HepG2 (cell line): Measurements from ENCODE around the gene SPTBN4. TPM values are rescaled to one million over a fixed set of nuclear protein-coding genes. Genes with fewer than 3 reads are reported as not detected.

Experiments used
- BORCS8-MEF2B ChIP-seq: sonication (generic); formaldehyde crosslinking; IDR thresholded peaks from 2 replicates; pipeline ENCODE4 v1.8.0; 2022; ENCODE audit warnings: mild to moderate bottlenecking, missing genetic modification reagents
- ERF ChIP-seq: IDR thresholded peaks from 2 replicates; pipeline ENCODE4 v1.6.1; 2018; ENCODE audit warnings: missing biosample characterization, missing genetic modification reagents
- FOXA3 ChIP-seq: IDR thresholded peaks from 2 replicates; pipeline ENCODE4 v1.6.1; 2016; ENCODE audit warnings: missing genetic modification reagents, missing compliant biosample characterization
- HDAC1 ChIP-seq: sonication (generic); formaldehyde crosslinking; IDR thresholded peaks from 2 replicates; pipeline ENCODE4 v1.5.1; 2020; ENCODE audit warnings: mild to moderate bottlenecking, missing genetic modification reagents
- KDM5A ChIP-seq: fragments of 200-600 bp; sonication (generic); IDR thresholded peaks from 2 replicates; pipeline ENCODE4 v1.7.0; 2018; ENCODE audit warnings: antibody characterized with exemption, mild to moderate bottlenecking, low read length, borderline replicate concordance
- KDM5B ChIP-seq: sonication (generic); formaldehyde crosslinking; IDR thresholded peaks from 2 replicates; pipeline ENCODE4 v1.4.0; 2020; ENCODE audit warnings: missing genetic modification reagents, mild to moderate bottlenecking, borderline replicate concordance
- NFYC ChIP-seq: IDR thresholded peaks from 2 replicates; pipeline ENCODE4 v1.6.1; 2016; ENCODE audit warnings: missing genetic modification reagents, missing compliant biosample characterization
- PHF20 ChIP-seq: sonication (generic); formaldehyde crosslinking; IDR thresholded peaks from 2 replicates; pipeline ENCODE4 v1.5.0; 2020; ENCODE audit warnings: mild to moderate bottlenecking, missing genetic modification reagents
- REL ChIP-seq: sonication (generic); formaldehyde crosslinking; conservative IDR thresholded peaks from 2 replicates; pipeline ENCODE4 v1.8.0; 2022; ENCODE audit warnings: mild to moderate bottlenecking, missing genetic modification reagents, moderate library complexity
- YEATS2 ChIP-seq: sonication (generic); formaldehyde crosslinking; IDR thresholded peaks from 2 replicates; pipeline ENCODE4 v1.4.0; 2020; ENCODE audit warnings: missing genetic modification reagents, borderline replicate concordance
- ZNF33A ChIP-seq: sonication (generic); formaldehyde crosslinking; IDR thresholded peaks from 2 replicates; pipeline ENCODE4 v1.5.1; 2020; ENCODE audit warnings: missing genetic modification reagents, mild to moderate bottlenecking, moderate library complexity, borderline replicate concordance
- ZNF354B ChIP-seq: sonication (generic); formaldehyde crosslinking; IDR thresholded peaks from 2 replicates; pipeline ENCODE4 v1.8.0; 2022; ENCODE audit warnings: mild to moderate bottlenecking, missing genetic modification reagents
- ZNF777 ChIP-seq: sonication (generic); formaldehyde crosslinking; IDR thresholded peaks from 2 replicates; pipeline ENCODE4 v1.4.0; 2020; ENCODE audit warnings: missing genetic modification reagents
- polyA plus RNA-seq, 8 experiments: library from polyadenylated mRNA; depleted of rRNA in 3 of 8; stranded (reverse) in 7 of 8; unstranded in 1 of 8; fragments of >200 nt; fragmentation: Illumina TruSeq in 4 of 8; extraction: Trizol in 4 of 8; gene quantifications; 2 replicates each; pipeline versions ENCODE4 v1.2.1 to v1.2.3, GENCODE V29; 2011 to 2016; ENCODE audit warnings: low read depth in 4 of 8, missing spikeins in 1 of 8, mixed read lengths in 1 of 8; ENCODE audit not compliant: insufficient read depth in 1 of 8
- total RNA-seq, 5 experiments: library from RNA; depleted of rRNA; stranded (reverse); fragments of >200 nt; fragmentation: Illumina TruSeq; extraction: Trizol; gene quantifications; 2 replicates each; pipeline ENCODE4 v1.2.3, GENCODE V29; 2016; ENCODE audit warnings: low read depth in 1 of 5
- TF ChIP-seq, protein P1 (sequence below): sonication (generic); formaldehyde crosslinking; IDR thresholded peaks from 2 replicates; pipeline ENCODE4 v1.8.1; 2022; ENCODE audit warnings: mild to moderate bottlenecking, missing genetic modification reagents
- TF ChIP-seq, protein P2 (sequence below): sonication (generic); formaldehyde crosslinking; IDR thresholded peaks from 2 replicates; pipeline ENCODE4 v1.4.0; 2020; ENCODE audit warnings: low read depth, missing genetic modification reagents
- TF ChIP-seq, protein P3 (sequence below): sonication (generic); formaldehyde crosslinking; IDR thresholded peaks from 2 replicates; pipeline ENCODE4 v1.8.1; 2023; ENCODE audit warnings: mild to moderate bottlenecking, missing genetic modification reagents
- TF ChIP-seq, protein P4 (sequence below): sonication (generic); formaldehyde crosslinking; IDR thresholded peaks from 2 replicates; pipeline ENCODE4 v1.4.0; 2020; ENCODE audit warnings: low read depth, mild to moderate bottlenecking, missing genetic modification reagents
- TF ChIP-seq, protein P5 (sequence below): sonication (generic); formaldehyde crosslinking; IDR thresholded peaks from 2 replicates; pipeline ENCODE4 v1.5.1; 2020; ENCODE audit warnings: mild to moderate bottlenecking, moderate library complexity, missing genetic modification reagents

Gene SPTBN4
- total and polyA plus RNA-seq, 2 of the 13 experiments (the other 11 are each of a cell fraction or from before 2014, with no cell fraction given) = 0.11 TPM

DNA sequence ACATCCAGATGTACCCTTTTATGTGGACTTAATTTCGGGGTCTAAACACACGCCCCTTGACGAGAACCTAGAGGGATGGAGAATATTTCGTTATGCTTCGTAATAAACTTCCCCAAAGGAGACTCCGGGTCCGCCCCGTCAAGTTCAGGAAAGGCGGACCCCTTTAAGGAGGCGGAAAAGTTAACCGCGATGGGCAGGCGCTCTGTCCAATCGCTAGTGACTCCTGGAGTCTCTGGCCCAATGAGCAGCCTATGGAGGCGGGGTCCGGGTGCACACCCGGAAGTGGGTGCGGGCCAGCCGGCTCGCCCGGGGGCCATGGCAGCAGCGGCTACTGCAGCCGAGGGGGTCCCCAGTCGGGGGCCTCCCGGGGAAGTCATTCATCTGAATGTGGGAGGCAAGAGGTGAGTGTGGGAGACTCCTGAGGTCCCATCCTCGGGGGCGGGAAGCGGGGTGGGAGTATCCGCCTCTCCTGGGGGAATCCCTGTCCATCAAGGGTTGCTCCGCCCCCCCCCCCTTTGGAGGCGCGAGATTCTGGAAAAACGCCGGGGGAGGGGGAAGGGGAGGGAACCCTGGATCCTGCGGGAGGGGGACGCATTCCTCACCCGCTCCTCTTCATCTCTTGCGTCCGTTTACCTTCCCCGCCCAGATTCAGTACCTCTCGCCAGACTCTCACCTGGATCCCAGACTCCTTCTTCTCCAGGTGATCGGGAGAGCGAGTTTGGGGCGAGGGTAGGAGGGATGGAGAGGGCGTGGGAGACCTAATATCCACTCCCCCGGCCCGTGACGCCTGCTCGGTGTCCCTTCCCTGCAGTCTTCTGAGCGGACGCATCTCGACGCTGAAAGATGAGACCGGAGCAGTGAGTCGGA is 110.0 kb downstream of the SPTBN4 start, which contains the start of gene SHKBP1 (continued):
- peak; percentile 55; the same call in 1 of the 2 replicates for TF ChIP-seq YEATS2 (CRISPR knock-in tag)
- 0 out of 2 replicates have a peak, but pooled peaks have one; percentile 7 for TF ChIP-seq FOXA3 (CRISPR knock-in tag)
- TF ChIP-seq, protein P1, sequence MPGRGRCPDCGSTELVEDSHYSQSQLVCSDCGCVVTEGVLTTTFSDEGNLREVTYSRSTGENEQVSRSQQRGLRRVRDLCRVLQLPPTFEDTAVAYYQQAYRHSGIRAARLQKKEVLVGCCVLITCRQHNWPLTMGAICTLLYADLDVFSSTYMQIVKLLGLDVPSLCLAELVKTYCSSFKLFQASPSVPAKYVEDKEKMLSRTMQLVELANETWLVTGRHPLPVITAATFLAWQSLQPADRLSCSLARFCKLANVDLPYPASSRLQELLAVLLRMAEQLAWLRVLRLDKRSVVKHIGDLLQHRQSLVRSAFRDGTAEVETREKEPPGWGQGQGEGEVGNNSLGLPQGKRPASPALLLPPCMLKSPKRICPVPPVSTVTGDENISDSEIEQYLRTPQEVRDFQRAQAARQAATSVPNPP (CRISPR knock-in tag) = no peak
- TF ChIP-seq ZNF354B (CRISPR knock-in tag) = 0 out of 2 replicates have a peak, but pooled peaks have one; percentile 31
- TF ChIP-seq ZNF777 (CRISPR knock-in tag) = peak; percentile 99
- peak; percentile 39; the same call in 1 of the 2 replicates for TF ChIP-seq KDM5A
- TF ChIP-seq, protein P2, sequence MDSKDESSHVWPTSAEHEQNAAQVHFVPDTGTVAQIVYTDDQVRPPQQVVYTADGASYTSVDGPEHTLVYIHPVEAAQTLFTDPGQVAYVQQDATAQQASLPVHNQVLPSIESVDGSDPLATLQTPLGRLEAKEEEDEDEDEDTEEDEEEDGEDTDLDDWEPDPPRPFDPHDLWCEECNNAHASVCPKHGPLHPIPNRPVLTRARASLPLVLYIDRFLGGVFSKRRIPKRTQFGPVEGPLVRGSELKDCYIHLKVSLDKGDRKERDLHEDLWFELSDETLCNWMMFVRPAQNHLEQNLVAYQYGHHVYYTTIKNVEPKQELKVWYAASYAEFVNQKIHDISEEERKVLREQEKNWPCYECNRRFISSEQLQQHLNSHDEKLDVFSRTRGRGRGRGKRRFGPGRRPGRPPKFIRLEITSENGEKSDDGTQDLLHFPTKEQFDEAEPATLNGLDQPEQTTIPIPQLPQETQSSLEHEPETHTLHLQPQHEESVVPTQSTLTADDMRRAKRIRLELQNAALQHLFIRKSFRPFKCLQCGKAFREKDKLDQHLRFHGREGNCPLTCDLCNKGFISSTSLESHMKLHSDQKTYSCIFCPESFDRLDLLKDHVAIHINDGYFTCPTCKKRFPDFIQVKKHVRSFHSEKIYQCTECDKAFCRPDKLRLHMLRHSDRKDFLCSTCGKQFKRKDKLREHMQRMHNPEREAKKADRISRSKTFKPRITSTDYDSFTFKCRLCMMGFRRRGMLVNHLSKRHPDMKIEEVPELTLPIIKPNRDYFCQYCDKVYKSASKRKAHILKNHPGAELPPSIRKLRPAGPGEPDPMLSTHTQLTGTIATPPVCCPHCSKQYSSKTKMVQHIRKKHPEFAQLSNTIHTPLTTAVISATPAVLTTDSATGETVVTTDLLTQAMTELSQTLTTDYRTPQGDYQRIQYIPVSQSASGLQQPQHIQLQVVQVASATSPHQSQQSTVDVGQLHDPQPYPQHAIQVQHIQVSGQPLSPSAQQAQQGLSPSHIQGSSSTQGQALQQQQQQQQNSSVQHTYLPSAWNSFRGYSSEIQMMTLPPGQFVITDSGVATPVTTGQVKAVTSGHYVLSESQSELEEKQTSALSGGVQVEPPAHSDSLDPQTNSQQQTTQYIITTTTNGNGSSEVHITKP = peak; percentile 67; the same call in 1 of the 2 replicates
- TF ChIP-seq HDAC1 (CRISPR knock-in tag) = peak; percentile 51
- TF ChIP-seq, protein P3, sequence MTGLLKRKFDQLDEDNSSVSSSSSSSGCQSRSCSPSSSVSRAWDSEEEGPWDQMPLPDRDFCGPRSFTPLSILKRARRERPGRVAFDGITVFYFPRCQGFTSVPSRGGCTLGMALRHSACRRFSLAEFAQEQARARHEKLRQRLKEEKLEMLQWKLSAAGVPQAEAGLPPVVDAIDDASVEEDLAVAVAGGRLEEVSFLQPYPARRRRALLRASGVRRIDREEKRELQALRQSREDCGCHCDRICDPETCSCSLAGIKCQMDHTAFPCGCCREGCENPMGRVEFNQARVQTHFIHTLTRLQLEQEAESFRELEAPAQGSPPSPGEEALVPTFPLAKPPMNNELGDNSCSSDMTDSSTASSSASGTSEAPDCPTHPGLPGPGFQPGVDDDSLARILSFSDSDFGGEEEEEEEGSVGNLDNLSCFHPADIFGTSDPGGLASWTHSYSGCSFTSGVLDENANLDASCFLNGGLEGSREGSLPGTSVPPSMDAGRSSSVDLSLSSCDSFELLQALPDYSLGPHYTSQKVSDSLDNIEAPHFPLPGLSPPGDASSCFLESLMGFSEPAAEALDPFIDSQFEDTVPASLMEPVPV (CRISPR knock-in tag) = 0 out of 2 replicates have a peak, but pooled peaks have one; percentile 35
- TF ChIP-seq NFYC (CRISPR knock-in tag) = peak; percentile 99
- no peak for TF ChIP-seq BORCS8-MEF2B (CRISPR knock-in tag)
- TF ChIP-seq, protein P4, sequence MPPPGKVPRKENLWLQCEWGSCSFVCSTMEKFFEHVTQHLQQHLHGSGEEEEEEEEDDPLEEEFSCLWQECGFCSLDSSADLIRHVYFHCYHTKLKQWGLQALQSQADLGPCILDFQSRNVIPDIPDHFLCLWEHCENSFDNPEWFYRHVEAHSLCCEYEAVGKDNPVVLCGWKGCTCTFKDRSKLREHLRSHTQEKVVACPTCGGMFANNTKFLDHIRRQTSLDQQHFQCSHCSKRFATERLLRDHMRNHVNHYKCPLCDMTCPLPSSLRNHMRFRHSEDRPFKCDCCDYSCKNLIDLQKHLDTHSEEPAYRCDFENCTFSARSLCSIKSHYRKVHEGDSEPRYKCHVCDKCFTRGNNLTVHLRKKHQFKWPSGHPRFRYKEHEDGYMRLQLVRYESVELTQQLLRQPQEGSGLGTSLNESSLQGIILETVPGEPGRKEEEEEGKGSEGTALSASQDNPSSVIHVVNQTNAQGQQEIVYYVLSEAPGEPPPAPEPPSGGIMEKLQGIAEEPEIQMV (CRISPR knock-in tag) = no peak
- TF ChIP-seq REL (CRISPR knock-in tag) = no peak
- TF ChIP-seq ZNF33A (CRISPR knock-in tag) = no peak
- TF ChIP-seq, protein P5, sequence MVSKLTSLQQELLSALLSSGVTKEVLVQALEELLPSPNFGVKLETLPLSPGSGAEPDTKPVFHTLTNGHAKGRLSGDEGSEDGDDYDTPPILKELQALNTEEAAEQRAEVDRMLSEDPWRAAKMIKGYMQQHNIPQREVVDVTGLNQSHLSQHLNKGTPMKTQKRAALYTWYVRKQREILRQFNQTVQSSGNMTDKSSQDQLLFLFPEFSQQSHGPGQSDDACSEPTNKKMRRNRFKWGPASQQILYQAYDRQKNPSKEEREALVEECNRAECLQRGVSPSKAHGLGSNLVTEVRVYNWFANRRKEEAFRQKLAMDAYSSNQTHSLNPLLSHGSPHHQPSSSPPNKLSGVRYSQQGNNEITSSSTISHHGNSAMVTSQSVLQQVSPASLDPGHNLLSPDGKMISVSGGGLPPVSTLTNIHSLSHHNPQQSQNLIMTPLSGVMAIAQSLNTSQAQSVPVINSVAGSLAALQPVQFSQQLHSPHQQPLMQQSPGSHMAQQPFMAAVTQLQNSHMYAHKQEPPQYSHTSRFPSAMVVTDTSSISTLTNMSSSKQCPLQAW = 0 out of 2 replicates have a peak, but pooled peaks have one; percentile 52
- TF ChIP-seq PHF20 (CRISPR knock-in tag) = peak; percentile 72; the same call in 1 of the 2 replicates
- peak; percentile 62; the same call in 1 of the 2 replicates for TF ChIP-seq ERF (CRISPR knock-in tag)
- TF ChIP-seq KDM5B = peak; percentile 68; the same call in 1 of the 2 replicates
